Measurements from ENCODE around the gene ZNF648.

ZNF648 gene

DNA sequence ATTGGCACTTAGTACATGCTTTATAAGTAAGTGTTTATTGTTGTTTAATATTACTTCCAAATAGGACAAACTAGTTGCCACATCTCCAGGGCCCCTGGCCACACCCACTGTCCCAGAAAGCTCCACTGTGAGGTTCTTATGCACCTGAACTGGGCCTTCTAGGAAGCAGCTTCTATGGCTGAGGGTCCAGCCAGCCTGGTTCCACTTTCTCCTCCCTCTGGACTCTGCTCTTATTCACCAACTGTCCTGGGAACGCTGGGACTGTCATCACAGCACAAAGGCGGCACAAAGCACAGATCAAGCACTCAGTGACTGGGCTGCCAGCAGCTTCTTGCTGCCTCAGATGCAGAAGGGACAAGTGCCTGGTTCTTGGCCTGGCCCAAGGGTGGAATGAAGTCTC, 29.6 kb upstream of the ZNF648 start:
- Histone ChIP-seq H3K18ac (ENCODE audit: low read length) (no peak overlapping the region), H3K27me3 (ENCODE audit: insufficient read depth, low read length, poor library complexity) (no peaks in the 10 kb centered on the region), H4K8ac (ENCODE audit: low read depth, low read length) (no peak overlapping the region), H3K36me3 (ENCODE audit: control insufficient read depth, insufficient read depth, low read length) (no peaks in the 10 kb centered on the region), H3K9ac (ENCODE audit: low read length) (no peak overlapping the region), H3K27ac (ENCODE audit: low read depth, low read length) (no peak overlapping the region), H3K4ac (ENCODE audit: low read depth, low read length) (no peak overlapping the region), H2BK15ac (replicated peaks; ENCODE audit: low read depth) (no peak overlapping the region), H3K4me3 (ENCODE audit: low read length) (no peak overlapping the region), H2BK5ac (ENCODE audit: low read length) (no peak overlapping the region), H3K4me1 (ENCODE audit: control insufficient read depth, low read depth, low read length) (no peaks in the 10 kb centered on the region), H4K5ac (ENCODE audit: low read length) (no peak overlapping the region), H3K23ac (ENCODE audit: low read length) (peak overlapping the region; percentile 31), H3K56ac (ENCODE audit: low read length) (no peak overlapping the region), H3K4me2 (ENCODE audit: low read length) (no peak overlapping the region), H2AK5ac (ENCODE audit: low read length) (no peak overlapping the region), H3K79me1 (ENCODE audit: low read length) (no peaks in the 10 kb centered on the region), H2BK120ac (ENCODE audit: low read depth, low read length) (no peak overlapping the region), H3K79me2 (ENCODE audit: control insufficient read depth, insufficient read depth, low read length) (no peaks in the 10 kb centered on the region)
- DNase-seq: no peak
- no CpG with 5 or more reads among the region's 2 CpGs for WGBS (ENCODE audit: extremely low coverage, insufficient coverage, low lambda C conversion rate)

- Histone ChIP-seq H3K9ac (ENCODE audit: low read length) (no peak overlapping the region), H2BK5ac (ENCODE audit: low read length) (no peak overlapping the region), H3K27ac (ENCODE audit: low read depth, low read length) (no peak overlapping the region), H2AK5ac (ENCODE audit: low read length) (no peak overlapping the region), H3K79me1 (ENCODE audit: low read length) (no peaks in the 10 kb centered on the region), H3K18ac (ENCODE audit: low read length) (no peak overlapping the region), H2BK15ac (replicated peaks; ENCODE audit: low read depth) (no peak overlapping the region), H3K4me3 (ENCODE audit: low read length) (no peak overlapping the region), H3K4me1 (ENCODE audit: control insufficient read depth, low read depth, low read length) (no peaks in the 10 kb centered on the region), H2BK120ac (ENCODE audit: low read depth, low read length) (no peak overlapping the region), H3K79me2 (ENCODE audit: control insufficient read depth, insufficient read depth, low read length) (no peaks in the 10 kb centered on the region), H3K36me3 (ENCODE audit: control insufficient read depth, insufficient read depth, low read length) (no peaks in the 10 kb centered on the region), H4K5ac (ENCODE audit: low read length) (no peak overlapping the region), H3K4me2 (ENCODE audit: low read length) (no peak overlapping the region), H3K56ac (ENCODE audit: low read length) (peak overlapping the region; percentile 1), H3K27me3 (ENCODE audit: insufficient read depth, low read length, poor library complexity) (no peaks in the 10 kb centered on the region), H4K8ac (ENCODE audit: low read depth, low read length) (no peak overlapping the region), H3K23ac (ENCODE audit: low read length) (no peak overlapping the region), H3K4ac (ENCODE audit: low read depth, low read length) (no peak overlapping the region)
- no peak for DNase-seq
- no CpG with 5 or more reads among the region's 6 CpGs for WGBS (ENCODE audit: extremely low coverage, insufficient coverage, low lambda C conversion rate)
Measured at GRCh38 chr1:182087719-182088350, 26.3 kb upstream of the ZNF648 start.

DNA sequence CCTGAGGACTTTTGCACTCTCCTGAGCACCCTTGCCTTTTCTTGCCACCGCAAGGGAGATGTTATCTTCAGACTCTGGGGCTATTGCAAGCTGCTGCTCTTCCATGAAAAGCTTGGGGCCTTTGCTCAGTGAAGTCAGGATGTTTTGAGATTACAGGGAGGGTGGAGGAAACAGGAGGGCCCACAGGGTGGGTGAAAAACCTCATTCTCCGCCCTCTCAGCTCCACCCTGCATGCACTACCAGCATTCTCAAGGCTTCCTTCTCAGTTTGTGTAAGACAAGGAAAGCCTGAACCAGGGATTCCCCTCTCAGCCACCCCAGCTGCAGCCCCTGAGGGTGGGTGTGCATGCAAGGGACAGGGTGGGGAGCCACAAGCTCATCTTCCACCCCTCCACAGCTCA, 25.8 kb upstream of the ZNF648 start:
- H2BK5ac ChIP-seq (ENCODE audit: low read length): no peak overlapping the region
- WGBS (ENCODE audit: extremely low coverage, insufficient coverage, low lambda C conversion rate): no CpG with 5 or more reads among the region's 2 CpGs
- no peak overlapping the region for H3K9ac ChIP-seq (ENCODE audit: low read length)
- H2AK5ac ChIP-seq (ENCODE audit: low read length): no peak overlapping the region
- H3K56ac ChIP-seq (ENCODE audit: low read length): peak overlapping the region; percentile 22
- H3K4me3 ChIP-seq (ENCODE audit: low read length): no peak overlapping the region
- H3K4ac ChIP-seq (ENCODE audit: low read depth, low read length): no peak overlapping the region
- H3K79me2 ChIP-seq (ENCODE audit: control insufficient read depth, insufficient read depth, low read length): no peaks in the 10 kb centered on the region
- H3K4me1 ChIP-seq (ENCODE audit: control insufficient read depth, low read depth, low read length): no peaks in the 10 kb centered on the region
- no peak overlapping the region for H2BK15ac ChIP-seq (replicated peaks; ENCODE audit: low read depth)
- H3K27ac ChIP-seq (ENCODE audit: low read depth, low read length): no peak overlapping the region
- H3K79me1 ChIP-seq (ENCODE audit: low read length): no peaks in the 10 kb centered on the region
- H3K4me2 ChIP-seq (ENCODE audit: low read length): no peak overlapping the region
- DNase-seq: no peak
- no peak overlapping the region for H3K18ac ChIP-seq (ENCODE audit: low read length)
- no peak overlapping the region for H4K5ac ChIP-seq (ENCODE audit: low read length)
- H3K23ac ChIP-seq (ENCODE audit: low read length): no peak overlapping the region
- no peak overlapping the region for H4K8ac ChIP-seq (ENCODE audit: low read depth, low read length)
- no peak overlapping the region for H2BK120ac ChIP-seq (ENCODE audit: low read depth, low read length)
- H3K27me3 ChIP-seq (ENCODE audit: insufficient read depth, low read length, poor library complexity): no peaks in the 10 kb centered on the region
- no peaks in the 10 kb centered on the region for H3K36me3 ChIP-seq (ENCODE audit: control insufficient read depth, insufficient read depth, low read length)

DNA sequence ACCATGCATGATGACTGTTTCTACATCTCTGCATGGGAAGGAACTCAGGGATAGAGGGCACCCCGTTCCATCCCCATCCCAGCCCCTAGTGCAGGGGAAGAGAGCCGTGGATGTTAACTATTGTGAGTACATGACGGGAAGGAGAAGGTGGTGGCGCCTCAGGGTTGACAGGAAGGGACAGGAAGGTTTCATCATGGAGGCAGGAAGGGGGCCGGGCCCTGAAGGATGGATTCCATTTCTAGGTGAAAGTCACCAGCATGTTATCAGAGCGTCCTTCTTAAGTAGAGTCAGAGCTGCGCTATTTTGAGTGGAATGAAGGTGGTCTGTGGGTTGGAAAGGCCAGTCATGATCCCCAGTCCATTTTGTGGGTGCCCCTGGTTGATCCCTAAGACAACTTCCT, 25.1 kb upstream of the ZNF648 start:
- no peak overlapping the region for H3K4me3 ChIP-seq (ENCODE audit: low read length)
- H3K4me2 ChIP-seq (ENCODE audit: low read length): no peak overlapping the region
- no peaks in the 10 kb centered on the region for H3K79me1 ChIP-seq (ENCODE audit: low read length)
- H2BK15ac ChIP-seq (replicated peaks; ENCODE audit: low read depth): no peak overlapping the region
- no peak for DNase-seq
- no peak overlapping the region for H2BK120ac ChIP-seq (ENCODE audit: low read depth, low read length)
- H2BK5ac ChIP-seq (ENCODE audit: low read length): no peak overlapping the region
- H3K9ac ChIP-seq (ENCODE audit: low read length): no peak overlapping the region
- no peaks in the 10 kb centered on the region for H3K27me3 ChIP-seq (ENCODE audit: insufficient read depth, low read length, poor library complexity)
- no peaks in the 10 kb centered on the region for H3K36me3 ChIP-seq (ENCODE audit: control insufficient read depth, insufficient read depth, low read length)
- H4K8ac ChIP-seq (ENCODE audit: low read depth, low read length): no peak overlapping the region
- no CpG with 5 or more reads among the region's 7 CpGs for WGBS (ENCODE audit: extremely low coverage, insufficient coverage, low lambda C conversion rate)
- H4K5ac ChIP-seq (ENCODE audit: low read length): no peak overlapping the region
- no peak overlapping the region for H3K4ac ChIP-seq (ENCODE audit: low read depth, low read length)
- H2AK5ac ChIP-seq (ENCODE audit: low read length): peak overlapping the region; percentile 53
- H3K79me2 ChIP-seq (ENCODE audit: control insufficient read depth, insufficient read depth, low read length): no peaks in the 10 kb centered on the region
- no peak overlapping the region for H3K23ac ChIP-seq (ENCODE audit: low read length)
- H3K18ac ChIP-seq (ENCODE audit: low read length): no peak overlapping the region
- no peak overlapping the region for H3K27ac ChIP-seq (ENCODE audit: low read depth, low read length)
- H3K4me1 ChIP-seq (ENCODE audit: control insufficient read depth, low read depth, low read length): no peaks in the 10 kb centered on the region
- H3K56ac ChIP-seq (ENCODE audit: low read length): no peak overlapping the region

- H3K4me2 ChIP-seq (ENCODE audit: low read length): no peak overlapping the region
- H3K56ac ChIP-seq (ENCODE audit: low read length): no peak overlapping the region
- no peaks in the 10 kb centered on the region for H3K79me1 ChIP-seq (ENCODE audit: low read length)
- no peaks in the 10 kb centered on the region for H3K79me2 ChIP-seq (ENCODE audit: control insufficient read depth, insufficient read depth, low read length)
- H3K9ac ChIP-seq (ENCODE audit: low read length): no peak overlapping the region
- no peaks in the 10 kb centered on the region for H3K36me3 ChIP-seq (ENCODE audit: control insufficient read depth, insufficient read depth, low read length)
- no peak overlapping the region for H4K5ac ChIP-seq (ENCODE audit: low read length)
- no peak overlapping the region for H2BK120ac ChIP-seq (ENCODE audit: low read depth, low read length)
- H3K27me3 ChIP-seq (ENCODE audit: insufficient read depth, low read length, poor library complexity): no peaks in the 10 kb centered on the region
- no peak overlapping the region for H3K23ac ChIP-seq (ENCODE audit: low read length)
- no peak overlapping the region for H2BK5ac ChIP-seq (ENCODE audit: low read length)
- H3K27ac ChIP-seq (ENCODE audit: low read depth, low read length): no peak overlapping the region
- H2BK15ac ChIP-seq (replicated peaks; ENCODE audit: low read depth): no peak overlapping the region
- no peak overlapping the region for H3K4me3 ChIP-seq (ENCODE audit: low read length)
- WGBS (ENCODE audit: extremely low coverage, insufficient coverage, low lambda C conversion rate): no CpG with 5 or more reads among the region's 8 CpGs
- DNase-seq: no peak
- no peak overlapping the region for H3K4ac ChIP-seq (ENCODE audit: low read depth, low read length)
- H3K4me1 ChIP-seq (ENCODE audit: control insufficient read depth, low read depth, low read length): no peaks in the 10 kb centered on the region
- H3K18ac ChIP-seq (ENCODE audit: low read length): no peak overlapping the region
- no peak overlapping the region for H2AK5ac ChIP-seq (ENCODE audit: low read length)
- H4K8ac ChIP-seq (ENCODE audit: low read depth, low read length): no peak overlapping the region
Measured at GRCh38 chr1:182086136-182086535, 24.6 kb upstream of the ZNF648 start.

GRCh38 chr1:182085726-182086125, 24.2 kb upstream of the ZNF648 start:
- Histone ChIP-seq H3K18ac (ENCODE audit: low read length) (no peak overlapping the region), H3K4me1 (ENCODE audit: control insufficient read depth, low read depth, low read length) (no peaks in the 10 kb centered on the region), H3K56ac (ENCODE audit: low read length) (no peak overlapping the region), H3K9ac (ENCODE audit: low read length) (no peak overlapping the region), H3K4ac (ENCODE audit: low read depth, low read length) (no peak overlapping the region), H3K79me2 (ENCODE audit: control insufficient read depth, insufficient read depth, low read length) (no peaks in the 10 kb centered on the region), H3K79me1 (ENCODE audit: low read length) (no peaks in the 10 kb centered on the region), H3K36me3 (ENCODE audit: control insufficient read depth, insufficient read depth, low read length) (no peaks in the 10 kb centered on the region), H3K4me2 (ENCODE audit: low read length) (no peak overlapping the region), H4K8ac (ENCODE audit: low read depth, low read length) (no peak overlapping the region), H2AK5ac (ENCODE audit: low read length) (no peak overlapping the region), H3K27me3 (ENCODE audit: insufficient read depth, low read length, poor library complexity) (no peaks in the 10 kb centered on the region), H2BK5ac (ENCODE audit: low read length) (no peak overlapping the region), H2BK120ac (ENCODE audit: low read depth, low read length) (no peak overlapping the region), H4K5ac (ENCODE audit: low read length) (no peak overlapping the region), H2BK15ac (replicated peaks; ENCODE audit: low read depth) (no peak overlapping the region), H3K27ac (ENCODE audit: low read depth, low read length) (no peak overlapping the region), H3K4me3 (ENCODE audit: low read length) (no peak overlapping the region), H3K23ac (ENCODE audit: low read length) (no peak overlapping the region)
- WGBS (ENCODE audit: extremely low coverage, insufficient coverage, low lambda C conversion rate): no CpG with 5 or more reads among the region's 6 CpGs
- DNase-seq: no peak

Data from mesendoderm (in vitro differentiated cells).